Neural progenitor cell (in vitro differentiated cells): ENCODE results near the gene SYT1.

Source experiments
- EZH2 ChIP-seq: fragments of 200-600 bp; sonication (generic); IDR thresholded peaks from 2 replicates; pipeline ENCODE4 v1.6.1; 2017; ENCODE audit warnings: antibody characterized with exemption, mild to moderate bottlenecking, moderate library complexity
- TF ChIP-seq, protein P1 (sequence below): fragments of 200-600 bp; sonication (generic); IDR thresholded peaks from 2 replicates; pipeline ENCODE4 v1.5.1; 2017; ENCODE audit warnings: antibody characterized with exemption, mild to moderate bottlenecking

DNA sequence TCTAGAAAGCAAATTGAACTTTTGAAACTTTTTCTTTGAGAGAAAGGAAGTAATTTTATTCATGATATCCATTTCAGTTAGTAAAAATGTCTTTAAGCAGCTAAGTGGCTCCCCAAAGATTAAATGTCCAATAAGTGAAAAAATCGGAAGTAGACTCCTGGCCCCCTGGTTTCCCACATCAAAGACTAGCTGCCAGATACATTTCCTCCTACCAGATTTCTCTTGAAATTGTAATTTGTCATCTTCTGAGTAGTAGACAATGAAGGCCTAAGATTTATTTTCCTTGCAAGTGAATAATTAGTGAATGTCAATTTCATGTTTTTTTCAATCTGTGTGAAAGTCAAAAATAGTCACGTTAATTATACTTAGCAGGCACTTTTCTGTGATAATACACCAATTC lies 321.9 kb downstream of the SYT1 start:
- TF ChIP-seq, protein P1, sequence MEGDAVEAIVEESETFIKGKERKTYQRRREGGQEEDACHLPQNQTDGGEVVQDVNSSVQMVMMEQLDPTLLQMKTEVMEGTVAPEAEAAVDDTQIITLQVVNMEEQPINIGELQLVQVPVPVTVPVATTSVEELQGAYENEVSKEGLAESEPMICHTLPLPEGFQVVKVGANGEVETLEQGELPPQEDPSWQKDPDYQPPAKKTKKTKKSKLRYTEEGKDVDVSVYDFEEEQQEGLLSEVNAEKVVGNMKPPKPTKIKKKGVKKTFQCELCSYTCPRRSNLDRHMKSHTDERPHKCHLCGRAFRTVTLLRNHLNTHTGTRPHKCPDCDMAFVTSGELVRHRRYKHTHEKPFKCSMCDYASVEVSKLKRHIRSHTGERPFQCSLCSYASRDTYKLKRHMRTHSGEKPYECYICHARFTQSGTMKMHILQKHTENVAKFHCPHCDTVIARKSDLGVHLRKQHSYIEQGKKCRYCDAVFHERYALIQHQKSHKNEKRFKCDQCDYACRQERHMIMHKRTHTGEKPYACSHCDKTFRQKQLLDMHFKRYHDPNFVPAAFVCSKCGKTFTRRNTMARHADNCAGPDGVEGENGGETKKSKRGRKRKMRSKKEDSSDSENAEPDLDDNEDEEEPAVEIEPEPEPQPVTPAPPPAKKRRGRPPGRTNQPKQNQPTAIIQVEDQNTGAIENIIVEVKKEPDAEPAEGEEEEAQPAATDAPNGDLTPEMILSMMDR, result no peak
- TF ChIP-seq EZH2, result no peak
